ENCODE results near the gene HDDC3. TPM values are rescaled to one million over a fixed set of nuclear protein-coding genes. Genes with fewer than 3 reads are reported as not detected.

The HDDC3 gene
- total RNA-seq, 1 experiment from 2014 or later, result 18.5 TPM

DNA sequence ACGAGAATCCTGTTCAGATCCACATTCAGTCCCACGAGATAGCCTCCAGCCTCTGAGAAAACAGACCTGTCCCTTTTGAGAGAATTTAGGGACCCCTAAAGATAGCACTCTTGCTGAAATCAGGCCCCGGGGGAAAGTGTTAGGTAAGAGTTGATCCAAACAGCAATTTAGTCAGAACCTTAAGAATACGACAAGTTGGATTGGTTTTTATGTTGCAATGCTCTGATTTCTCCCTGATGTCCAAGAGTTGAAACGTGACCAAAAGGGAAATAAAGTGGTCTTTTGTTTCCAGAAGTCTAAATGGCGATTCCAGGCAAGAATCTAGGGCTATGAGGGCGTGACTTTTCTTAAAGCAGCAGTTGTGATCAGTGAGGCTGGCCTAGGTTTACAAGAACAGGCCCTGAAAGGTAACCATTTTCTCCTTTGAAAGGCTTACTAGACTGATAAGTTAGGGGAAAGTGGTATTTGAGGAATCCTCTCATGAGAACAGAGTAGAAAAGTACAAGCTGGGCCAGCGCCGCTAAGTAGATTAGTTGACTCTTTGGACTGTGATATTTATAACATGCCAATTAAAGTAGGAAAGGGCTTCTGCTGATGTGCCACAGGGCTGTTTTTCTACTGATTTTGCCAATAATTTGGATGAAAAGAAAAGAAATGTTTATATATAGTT is 24.4 kb downstream of the HDDC3 start:
- DNase-seq, result no peak
- TF ChIP-seq EZH2phosphoT487 (IDR thresholded peaks at IDR 0.05; ENCODE audit: borderline replicate concordance, low read length) (no peak), EZH2 (IDR thresholded peaks at IDR 0.05; ENCODE audit: low read length, unreplicated experiment) (no peak)
- TF ChIP-seq, protein P1, sequence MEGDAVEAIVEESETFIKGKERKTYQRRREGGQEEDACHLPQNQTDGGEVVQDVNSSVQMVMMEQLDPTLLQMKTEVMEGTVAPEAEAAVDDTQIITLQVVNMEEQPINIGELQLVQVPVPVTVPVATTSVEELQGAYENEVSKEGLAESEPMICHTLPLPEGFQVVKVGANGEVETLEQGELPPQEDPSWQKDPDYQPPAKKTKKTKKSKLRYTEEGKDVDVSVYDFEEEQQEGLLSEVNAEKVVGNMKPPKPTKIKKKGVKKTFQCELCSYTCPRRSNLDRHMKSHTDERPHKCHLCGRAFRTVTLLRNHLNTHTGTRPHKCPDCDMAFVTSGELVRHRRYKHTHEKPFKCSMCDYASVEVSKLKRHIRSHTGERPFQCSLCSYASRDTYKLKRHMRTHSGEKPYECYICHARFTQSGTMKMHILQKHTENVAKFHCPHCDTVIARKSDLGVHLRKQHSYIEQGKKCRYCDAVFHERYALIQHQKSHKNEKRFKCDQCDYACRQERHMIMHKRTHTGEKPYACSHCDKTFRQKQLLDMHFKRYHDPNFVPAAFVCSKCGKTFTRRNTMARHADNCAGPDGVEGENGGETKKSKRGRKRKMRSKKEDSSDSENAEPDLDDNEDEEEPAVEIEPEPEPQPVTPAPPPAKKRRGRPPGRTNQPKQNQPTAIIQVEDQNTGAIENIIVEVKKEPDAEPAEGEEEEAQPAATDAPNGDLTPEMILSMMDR (conservative IDR thresholded peaks at IDR 0.05; ENCODE audit: low read depth, low read length), result no peak
- ATAC-seq, result no peak
- Histone ChIP-seq H3K36me3 (ENCODE audit: low read depth, low read length) (peaks cover 11% of the 10 kb centered on the region), H2AFZ (ENCODE audit: low read length) (no peak overlapping the region), H3K4me1 (ENCODE audit: insufficient read depth, low read length) (peaks cover 7% of the 10 kb centered on the region; the same call in 1 of the 2 replicates), H3K9me3 (ENCODE audit: low read length) (no peaks in the 10 kb centered on the region), H3K79me2 (ENCODE audit: low read length) (peaks cover 16% of the 10 kb centered on the region; the same call in 1 of the 2 replicates), H4K20me1 (ENCODE audit: low read length) (no peaks in the 10 kb centered on the region), H3K9ac (ENCODE audit: low read length) (no peak overlapping the region), H3K4me2 (ENCODE audit: low read length) (no peak overlapping the region), H3K9me2 (replicated peaks; ENCODE audit: low read length) (no peaks in the 10 kb centered on the region), H3F3A (ENCODE audit: low read length, unreplicated experiment) (no peaks in the 10 kb centered on the region), H3K27me3 (ENCODE audit: low read length) (no peaks in the 10 kb centered on the region), H3K4me3 (ENCODE audit: low read length) (no peak overlapping the region), H3K27ac (ENCODE audit: low read length) (no peak overlapping the region)
- ChIA-PET CTCF (no interaction called here), POLR2A (ENCODE audit: unreplicated experiment) (no interaction called here)
- intact Hi-C loops (cut with micrococcal nuclease), result no loop called here
- no TSS peak for BruUV-seq (replicated peaks)

DNA sequence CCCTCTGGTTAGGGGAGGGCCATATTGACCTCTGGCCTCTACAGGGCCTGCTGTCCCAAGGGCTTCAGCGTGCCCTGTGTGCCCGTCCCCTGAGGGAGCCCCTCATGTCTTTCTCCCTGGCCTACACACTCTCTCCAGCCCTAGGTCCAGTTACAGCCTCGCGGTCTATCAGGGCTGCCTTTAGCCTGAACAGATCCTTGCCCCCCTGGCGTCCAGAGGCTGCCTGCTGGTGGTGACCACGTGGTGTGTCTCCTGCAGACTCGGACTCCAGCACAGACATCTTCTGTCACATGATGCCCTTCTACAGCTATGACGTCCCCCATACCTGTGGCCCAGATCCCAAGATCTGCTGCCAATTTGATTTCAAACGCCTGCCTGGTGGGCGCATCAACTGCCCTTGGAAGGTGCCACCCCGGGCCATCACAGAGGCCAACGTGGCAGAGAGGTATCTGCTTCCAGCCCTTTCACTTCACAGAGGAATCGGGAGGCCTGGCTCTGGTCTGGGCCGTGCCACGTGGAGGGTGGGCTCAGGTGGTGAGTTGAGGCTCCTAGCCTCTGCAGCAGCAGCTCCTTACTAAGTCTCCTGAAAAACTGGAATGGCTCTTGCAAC is 25.2 kb downstream of the HDDC3 start:
- DNase-seq (no peak), ATAC-seq (no peak)
- ChIA-PET POLR2A (ENCODE audit: unreplicated experiment) (no interaction called here), CTCF (no interaction called here)
- Histone ChIP-seq H3K4me2 (ENCODE audit: low read length) (no peak overlapping the region), H3K27ac (ENCODE audit: low read length) (no peak overlapping the region), H4K20me1 (ENCODE audit: low read length) (no peaks in the 10 kb centered on the region), H3K9me3 (ENCODE audit: low read length) (no peaks in the 10 kb centered on the region), H3K4me3 (ENCODE audit: low read length) (no peak overlapping the region), H3K27me3 (ENCODE audit: low read length) (no peaks in the 10 kb centered on the region), H2AFZ (ENCODE audit: low read length) (no peak overlapping the region), H3K9ac (ENCODE audit: low read length) (no peak overlapping the region), H3K9me2 (replicated peaks; ENCODE audit: low read length) (no peaks in the 10 kb centered on the region), H3K36me3 (ENCODE audit: low read depth, low read length) (peaks cover 11% of the 10 kb centered on the region), H3K4me1 (ENCODE audit: insufficient read depth, low read length) (peaks cover 7% of the 10 kb centered on the region; the same call in 1 of the 2 replicates), H3K79me2 (ENCODE audit: low read length) (peaks cover 16% of the 10 kb centered on the region; the same call in 1 of the 2 replicates), H3F3A (ENCODE audit: low read length, unreplicated experiment) (no peaks in the 10 kb centered on the region)
- BruUV-seq (replicated peaks), result no TSS peak
- TF ChIP-seq EZH2phosphoT487 (IDR thresholded peaks at IDR 0.05; ENCODE audit: borderline replicate concordance, low read length), result no peak
- no peak for TF ChIP-seq EZH2 (IDR thresholded peaks at IDR 0.05; ENCODE audit: low read length, unreplicated experiment)
- TF ChIP-seq, protein P1 (conservative IDR thresholded peaks at IDR 0.05; ENCODE audit: low read depth, low read length), result no peak
- intact Hi-C loops (cut with micrococcal nuclease), result no loop called here
